Astrocyte of the spinal cord (primary cell): Measurements from ENCODE around the gene CSNK1E.
"Not testable (repeated sequence)": the region's sequence is repeated elsewhere in the genome, so short reads cannot be mapped to it uniquely, and the experiment has no call there.

Experiments
- DNase-seq: peaks from one replicate; pipeline ENCODE4 v3.0.0; 2011; ENCODE audit warnings: low read depth, low spot score
- H3K4me3 ChIP-seq: 2 replicates; pipeline ENCODE4 v1.5.1; 2011; ENCODE audit warnings: low read depth, mild to moderate bottlenecking, low read length, moderate library complexity
- CTCF ChIP-seq: IDR thresholded peaks from 2 replicates; pipeline ENCODE4 v1.5.1; 2012; ENCODE audit warnings: low read depth, mild to moderate bottlenecking, low read length, inconsistent platforms
- in situ Hi-C: cut with HindIII; loops from 2 replicates; pipeline ENCODE4 v1.10.0; 2017; ENCODE audit warnings: low sequenced_read_pairs

The CSNK1E gene

DNA sequence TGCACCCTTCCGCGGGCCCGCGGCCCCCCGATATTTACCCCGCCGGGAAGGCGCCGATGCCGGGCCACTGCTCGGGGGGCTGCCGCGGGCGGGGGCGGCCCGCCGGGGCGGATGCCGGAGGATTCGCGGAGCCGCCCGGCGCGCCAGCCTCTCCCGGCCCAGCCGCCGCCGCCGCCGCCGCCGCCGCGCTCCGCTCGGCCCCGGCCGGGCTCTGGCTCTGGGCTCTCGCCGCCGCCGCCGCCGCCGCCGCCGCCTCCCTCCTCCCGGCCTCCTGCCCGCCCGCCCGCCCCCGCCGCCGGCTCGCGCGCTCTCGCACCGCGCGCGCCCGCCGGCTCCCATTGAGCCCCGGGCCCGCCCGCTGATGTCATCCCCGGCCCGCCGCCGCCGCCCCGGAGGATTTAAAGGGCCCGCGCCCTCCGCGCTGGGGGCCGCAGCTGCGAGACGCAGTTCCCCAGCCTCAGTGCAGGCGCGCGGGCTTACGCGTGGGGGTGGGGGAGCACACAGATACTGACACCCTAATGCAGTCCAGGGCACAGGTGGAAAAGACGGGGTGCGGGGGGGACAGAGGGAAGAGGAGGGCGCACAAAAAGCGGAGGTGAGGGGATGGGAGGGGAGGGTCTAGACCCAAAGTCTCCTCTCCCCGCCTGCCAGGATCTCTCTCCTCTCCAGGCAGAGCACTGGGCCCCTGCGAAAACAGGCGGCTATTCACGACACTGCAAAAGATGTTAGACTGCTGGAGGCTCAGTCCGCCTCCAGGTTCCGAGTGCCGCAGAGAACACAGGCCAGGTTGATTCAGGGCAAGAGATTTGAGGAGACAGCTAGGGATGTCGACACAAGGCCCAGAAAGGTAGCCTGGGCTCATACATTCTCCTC, at the start of gene CSNK1E:
Gene CSNK1E, minus strand, starts transcription at position 312 of the 873 bp plus-strand sequence. CDS start 3,276 bp downstream, outside the sequence.
- DNase-seq, result peak; percentile 69
- TF ChIP-seq CTCF, result no peak
- peak within 1 kb of the TSS; percentile 87 for H3K4me3 ChIP-seq
- in situ Hi-C loops, result loop anchor here (25.0 kb wide), 1 partner anchor 130 kb away; the partner anchor contains the start of gene PLA2G6

DNA sequence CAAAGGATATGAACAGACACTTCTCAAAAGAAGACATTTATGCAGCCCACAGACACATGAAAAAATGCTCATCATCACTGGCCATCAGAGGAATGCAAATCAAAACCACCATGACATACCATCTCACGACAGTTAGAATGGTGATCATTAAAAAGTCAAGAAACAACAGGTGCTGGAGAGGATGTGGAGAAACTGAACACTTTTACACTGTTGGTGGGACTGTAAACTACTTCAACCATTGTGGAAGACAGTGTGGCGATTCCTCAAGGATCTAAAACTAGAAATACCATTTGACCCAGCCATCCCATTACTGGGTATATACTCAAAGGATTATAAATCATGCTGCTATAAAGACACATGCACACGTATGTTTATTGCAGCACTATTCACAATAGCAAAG, 48.6 kb upstream of the CSNK1E start:
- in situ Hi-C loops, H3K4me3 ChIP-seq, DNase-seq: not testable (repeated sequence)

DNA sequence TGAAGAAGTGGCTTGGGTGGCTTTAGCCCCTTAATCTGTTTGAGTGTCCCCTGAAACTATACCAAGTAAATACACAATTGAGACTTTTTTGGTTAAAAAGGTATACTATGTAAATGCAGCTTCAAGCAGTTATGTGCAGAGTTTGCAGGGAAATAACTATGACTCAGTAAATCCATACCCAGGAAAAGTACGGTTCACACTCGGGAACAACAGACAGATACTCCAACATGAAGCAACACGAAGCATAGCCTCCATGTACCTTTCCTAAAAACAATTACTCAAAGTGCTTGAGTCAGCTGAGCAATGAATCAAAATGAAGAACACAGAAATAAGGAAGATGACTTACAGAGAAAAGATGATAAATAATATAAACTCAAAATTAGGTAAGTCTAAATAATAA, 47.9 kb upstream of the CSNK1E start:
- in situ Hi-C loops, DNase-seq, H3K4me3 ChIP-seq: not testable (repeated sequence)

GRCh38 chr22:38360560-38360959, 43.3 kb upstream of the CSNK1E start:
- DNase-seq, in situ Hi-C loops, H3K4me3 ChIP-seq: not testable (repeated sequence)

- in situ Hi-C loops, H3K4me3 ChIP-seq, DNase-seq: not testable (repeated sequence)
Observed at GRCh38 chr22:38359817-38360216, 42.6 kb upstream of the CSNK1E start.

- DNase-seq, H3K4me3 ChIP-seq, in situ Hi-C loops: not testable (repeated sequence)
Observed at GRCh38 chr22:38357971-38358370, 40.7 kb upstream of the CSNK1E start.

DNA sequence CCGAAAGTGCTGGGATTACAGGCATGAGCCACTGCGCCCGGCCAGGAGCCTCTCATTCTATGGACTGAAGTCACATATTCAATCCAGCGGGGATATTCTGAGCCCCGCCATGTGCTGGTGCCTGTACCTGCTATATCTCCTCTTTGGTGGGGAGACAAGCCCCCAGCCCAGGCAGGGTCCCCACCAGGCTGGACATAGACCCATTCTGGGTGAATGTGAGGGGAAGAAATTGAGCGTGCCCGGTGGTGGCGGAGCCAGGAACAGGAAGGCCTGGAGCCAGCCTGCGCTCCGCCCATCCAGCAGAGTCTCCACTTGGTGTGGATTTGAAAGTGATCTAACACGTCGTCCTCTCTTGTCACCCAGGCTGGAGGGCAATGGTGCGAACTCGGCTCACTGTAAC, 38.0 kb upstream of the CSNK1E start:
- DNase-seq, result no peak
- in situ Hi-C loops, result no loop called here
- no peak for TF ChIP-seq CTCF
- H3K4me3 ChIP-seq, result no peak overlapping the region

DNA sequence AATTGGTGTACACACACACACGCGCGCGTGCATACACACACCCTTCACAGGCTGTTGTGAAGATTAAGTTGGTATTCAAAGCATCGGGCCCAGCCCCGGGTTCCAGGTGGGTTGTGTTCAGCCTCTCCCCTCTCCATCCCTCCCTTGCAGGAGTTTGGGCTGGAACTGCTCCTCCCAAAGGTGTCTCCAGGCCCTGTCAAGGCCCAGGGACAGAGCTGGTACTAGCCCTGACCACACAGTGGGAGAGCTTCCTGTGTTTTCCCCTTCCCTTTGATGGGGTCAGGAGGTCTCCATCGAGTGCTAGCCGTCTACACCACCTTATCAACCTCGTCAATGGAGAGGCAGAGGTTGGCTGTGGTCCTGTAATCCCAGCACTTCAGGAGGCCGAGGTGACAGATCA, 36.5 kb upstream of the CSNK1E start:
- TF ChIP-seq CTCF, result no peak
- H3K4me3 ChIP-seq, result no peak overlapping the region
- in situ Hi-C loops, result no loop called here
- DNase-seq, result no peak

GRCh38 chr22:38353142-38353629, 36.0 kb upstream of the CSNK1E start:
- peak; percentile 47 for DNase-seq

More at GRCh38 chr22:38353142-38353629, 36.0 kb upstream of the CSNK1E start:
- in situ Hi-C loops, result no loop called here
- TF ChIP-seq CTCF, result peak; percentile 82
- H3K4me3 ChIP-seq, result no peak overlapping the region
